ENCODE data around the gene COX8A. TPM values are rescaled to one million over a fixed set of nuclear protein-coding genes. Genes with fewer than 3 reads are reported as not detected.

Gene COX8A
- total RNA-seq: 182 and 217 TPM in 2 replicates

GRCh38 chr11:63974259-63975143, at the start of gene COX8A:
Gene COX8A, plus strand, starts transcription at chr11:63974620. Its CDS starts 61 bp downstream, at chr11:63974681.
- Mint-ChIP-seq H3K36me3 (ENCODE audit: low read depth) (peaks cover 15% of the 10 kb centered on the region), H3K9me3 (no peaks in the 10 kb centered on the region), H3K4me3 (peak within 1 kb of the TSS; percentile 100), H3K4me1 (peaks cover 27% of the 10 kb centered on the region), H3K27ac (peak within 1 kb of the TSS; percentile 98), H3K27me3 (no peaks in the 10 kb centered on the region)
- DNase-seq (peak; percentile 78), ATAC-seq (ENCODE audit: low read depth) (peak; percentile 99)
- CTCF ChIA-PET: interaction anchor here (1.2 kb wide), 1 partner anchor 138 kb away, joined by 3 read pairs; no protein-coding TSS in a partner anchor
- POLR2A ChIA-PET: interaction anchor here (0.6 to 2.3 kb wide), 7 partner anchors 12 to 1793 kb away, joined by 3 to 17 read pairs (median 4); partner anchors contain the start of genes C11orf98, CSKMT, EEF1G and MARK2
- intact Hi-C loops (cut with micrococcal nuclease): loop anchor here (1.0 to 2.0 kb wide), 4 partner anchors 12 to 137 kb away; partner anchors contain the start of gene OTUB1
- no peak for TF ChIP-seq CTCF (IDR thresholded peaks at IDR 0.05)

GRCh38 chr11:63929616-63930015, 44.8 kb upstream of the COX8A start:
- no peak overlapping the region for H3K4me3 Mint-ChIP-seq
- H3K9me3 Mint-ChIP-seq: no peaks in the 10 kb centered on the region
- H3K4me1 Mint-ChIP-seq: peaks cover 2% of the 10 kb centered on the region
- CTCF ChIA-PET: interaction anchor here (0.8 kb wide), 1 partner anchor 93 kb away, joined by 3 read pairs; no protein-coding TSS in a partner anchor
- TF ChIP-seq CTCF (IDR thresholded peaks at IDR 0.05): no peak
- no peaks in the 10 kb centered on the region for H3K27me3 Mint-ChIP-seq
- intact Hi-C loops (cut with micrococcal nuclease): no loop called here
- no peak for DNase-seq
- POLR2A ChIA-PET: no interaction called here
- H3K36me3 Mint-ChIP-seq (ENCODE audit: low read depth): no peaks in the 10 kb centered on the region
- no peak for ATAC-seq (ENCODE audit: low read depth)
- no peak overlapping the region for H3K27ac Mint-ChIP-seq

GRCh38 chr11:63931045-63931444, 43.4 kb upstream of the COX8A start:
- Mint-ChIP-seq H3K9me3 (no peaks in the 10 kb centered on the region), H3K36me3 (ENCODE audit: low read depth) (no peaks in the 10 kb centered on the region), H3K27me3 (no peaks in the 10 kb centered on the region), H3K4me1 (peaks cover 2% of the 10 kb centered on the region), H3K4me3 (no peak overlapping the region), H3K27ac (no peak overlapping the region)
- TF ChIP-seq CTCF (IDR thresholded peaks at IDR 0.05): no peak
- intact Hi-C loops (cut with micrococcal nuclease): no loop called here
- ChIA-PET POLR2A (no interaction called here), CTCF (interaction anchor here (0.8 to 1.0 kb wide), 2 partner anchors 10 to 94 kb away, joined by 3 to 4 read pairs; no protein-coding TSS in a partner anchor)
- ATAC-seq (ENCODE audit: low read depth) (no peak), DNase-seq (no peak)

- ATAC-seq (ENCODE audit: low read depth) (no peak), DNase-seq (no peak)
- Mint-ChIP-seq H3K4me1 (peaks cover 2% of the 10 kb centered on the region), H3K27me3 (no peaks in the 10 kb centered on the region), H3K36me3 (ENCODE audit: low read depth) (no peaks in the 10 kb centered on the region), H3K4me3 (no peak overlapping the region), H3K9me3 (no peaks in the 10 kb centered on the region), H3K27ac (no peak overlapping the region)
- no peak for TF ChIP-seq CTCF (IDR thresholded peaks at IDR 0.05)
- ChIA-PET CTCF (interaction anchor here (0.8 kb wide), 1 partner anchor 11 kb away, joined by 4 read pairs; no protein-coding TSS in a partner anchor), POLR2A (no interaction called here)
- intact Hi-C loops (cut with micrococcal nuclease): no loop called here
Observed at GRCh38 chr11:63931876-63932275, 42.5 kb upstream of the COX8A start.

GRCh38 chr11:63933459-63933858, 41.0 kb upstream of the COX8A start:
- no peak for ATAC-seq (ENCODE audit: low read depth)
- Mint-ChIP-seq H3K27me3 (no peaks in the 10 kb centered on the region), H3K9me3 (no peaks in the 10 kb centered on the region), H3K4me1 (peaks cover 10% of the 10 kb centered on the region), H3K36me3 (ENCODE audit: low read depth) (no peaks in the 10 kb centered on the region), H3K4me3 (no peak overlapping the region), H3K27ac (no peak overlapping the region)
- no peak for DNase-seq
- no peak for TF ChIP-seq CTCF (IDR thresholded peaks at IDR 0.05)
- CTCF ChIA-PET: no interaction called here
- POLR2A ChIA-PET: interaction anchor here (0.7 kb wide), 1 partner anchor 13 kb away, joined by 3 read pairs; no protein-coding TSS in a partner anchor
- intact Hi-C loops (cut with micrococcal nuclease): no loop called here
